SK-N-SH treated with all-trans-retinoic acid at 6 μM for 48 hours (cell line): ENCODE data around the gene LSR.

Experiments
- ATAC-seq: fragments of 200-7000 bp; cut with Tn5 transposase; 3 replicates; pipeline ENCODE4 v1.9.1; 2020; ENCODE audit warnings: mild to moderate bottlenecking, moderate library complexity
- ARNTL ChIP-seq: fragments of 450-650 bp; formaldehyde crosslinking; IDR thresholded peaks from 2 replicates; pipeline ENCODE4 v1.5.0; 2020; ENCODE audit warnings: low read depth, mild to moderate bottlenecking, moderate library complexity, borderline replicate concordance
- BACH2 ChIP-seq: fragments of 250-450 bp; sonication (Bioruptor Pico); IDR thresholded peaks from 2 replicates; pipeline ENCODE4 v1.9.0; 2021; ENCODE audit warnings: mild to moderate bottlenecking, borderline replicate concordance
- CREB5 ChIP-seq: fragments of 250-450 bp; sonication (Bioruptor Pico); IDR thresholded peaks from 2 replicates; pipeline ENCODE4 v1.5.1; 2020; ENCODE audit warnings: low read depth, mild to moderate bottlenecking, moderate library complexity
- CSDC2 ChIP-seq: fragments of 250-450 bp; sonication (Bioruptor Pico); IDR thresholded peaks from 2 replicates; pipeline ENCODE4 v1.5.0; 2020; ENCODE audit warnings: mild to moderate bottlenecking, moderate library complexity
- CSRNP3 ChIP-seq: fragments of 250-450 bp; sonication (Bioruptor Pico); IDR thresholded peaks from 2 replicates; pipeline ENCODE4 v1.5.1; 2021; ENCODE audit warnings: mild to moderate bottlenecking, moderate library complexity
- ESRRG ChIP-seq: fragments of 250-450 bp; sonication (Bioruptor Pico); IDR thresholded peaks from 2 replicates; pipeline ENCODE4 v1.6.1; 2021; ENCODE audit warnings: mild to moderate bottlenecking
- GLIS3 ChIP-seq: fragments of 250-450 bp; sonication (Bioruptor Pico); IDR thresholded peaks from 2 replicates; pipeline ENCODE4 v1.5.0; 2020; ENCODE audit warnings: mild to moderate bottlenecking, moderate library complexity
- PATZ1 ChIP-seq: fragments of 250-450 bp; sonication (Bioruptor Pico); IDR thresholded peaks from 2 replicates; pipeline ENCODE4 v1.8.0; 2020; ENCODE audit warnings: mild to moderate bottlenecking, moderate library complexity, borderline replicate concordance
- POU6F1 ChIP-seq: fragments of 250-450 bp; sonication (Bioruptor Pico); IDR thresholded peaks from 2 replicates; pipeline ENCODE4 v1.8.0; 2021; ENCODE audit warnings: low read depth, mild to moderate bottlenecking, moderate library complexity, borderline replicate concordance
- PPARA ChIP-seq: fragments of 250-450 bp; sonication (Bioruptor Pico); IDR thresholded peaks from 2 replicates; pipeline ENCODE4 v1.5.0; 2020; ENCODE audit warnings: mild to moderate bottlenecking, borderline replicate concordance
- RARB ChIP-seq: fragments of 250-450 bp; sonication (Bioruptor Pico); IDR thresholded peaks from 2 replicates; pipeline ENCODE4 v1.8.0; 2021; ENCODE audit warnings: mild to moderate bottlenecking, moderate library complexity
- SNAI2 ChIP-seq: fragments of 250-450 bp; sonication (Bioruptor Pico); IDR thresholded peaks from 2 replicates; pipeline ENCODE4 v1.5.0; 2020; ENCODE audit warnings: mild to moderate bottlenecking, moderate library complexity
- TCF4 ChIP-seq: fragments of 250-450 bp; sonication (Bioruptor Pico); IDR thresholded peaks from 2 replicates; pipeline ENCODE4 v1.8.0; 2021; ENCODE audit warnings: mild to moderate bottlenecking, moderate library complexity, borderline replicate concordance
- TOX ChIP-seq: fragments of 250-450 bp; sonication (Bioruptor Pico); IDR thresholded peaks from 2 replicates; pipeline ENCODE4 v1.8.0; 2021; ENCODE audit warnings: mild to moderate bottlenecking, moderate library complexity, borderline replicate concordance
- TSHZ2 ChIP-seq: fragments of 250-450 bp; sonication (Bioruptor Pico); IDR thresholded peaks from 2 replicates; pipeline ENCODE4 v1.5.0; 2020; ENCODE audit warnings: mild to moderate bottlenecking, moderate library complexity
- ZC3H10 ChIP-seq: fragments of 250-450 bp; sonication (Bioruptor Pico); IDR thresholded peaks from 2 replicates; pipeline ENCODE4 v1.5.1; 2021; ENCODE audit warnings: mild to moderate bottlenecking, moderate library complexity
- ZFP3 ChIP-seq: fragments of 250-450 bp; sonication (Bioruptor Pico); IDR thresholded peaks from 2 replicates; pipeline ENCODE4 v1.5.0; 2020; ENCODE audit warnings: mild to moderate bottlenecking, moderate library complexity
- ZFP30 ChIP-seq: fragments of 450-650 bp; formaldehyde crosslinking; IDR thresholded peaks from 2 replicates; pipeline ENCODE4 v1.5.0; 2022; ENCODE audit warnings: mild to moderate bottlenecking, moderate library complexity
- ZNF565 ChIP-seq: fragments of 450-650 bp; formaldehyde crosslinking; conservative IDR thresholded peaks from 2 replicates; pipeline ENCODE4 v1.5.0; 2020; ENCODE audit warnings: low read depth, mild to moderate bottlenecking, moderate library complexity
- ZNF70 ChIP-seq: fragments of 450-650 bp; formaldehyde crosslinking; IDR thresholded peaks from 2 replicates; pipeline ENCODE4 v1.5.0; 2020; ENCODE audit warnings: mild to moderate bottlenecking, moderate library complexity
- ZNF8 ChIP-seq: fragments of 450-650 bp; formaldehyde crosslinking; IDR thresholded peaks from 2 replicates; pipeline ENCODE4 v1.5.0; 2020; ENCODE audit warnings: mild to moderate bottlenecking, moderate library complexity

Gene LSR

GRCh38 chr19:35241417-35241816 lies 7.4 kb upstream of the LSR start:
- no peak for TF ChIP-seq CSRNP3 (CRISPR knock-in tag)
- no peak for TF ChIP-seq CSDC2 (CRISPR knock-in tag)
- TF ChIP-seq ZNF565, result no peak
- TF ChIP-seq PATZ1, result no peak
- TF ChIP-seq TCF4 (CRISPR knock-in tag), result no peak
- no peak for TF ChIP-seq BACH2
- TF ChIP-seq ZFP3, result no peak
- ATAC-seq, result no peak

- no peak for ATAC-seq
- TF ChIP-seq ZNF8, result no peak
- no peak for TF ChIP-seq ZC3H10
- no peak for TF ChIP-seq ESRRG (CRISPR knock-in tag)
- TF ChIP-seq RARB, result no peak
- TF ChIP-seq TSHZ2, result no peak
- TF ChIP-seq POU6F1 (CRISPR knock-in tag), result no peak
- TF ChIP-seq SNAI2 (CRISPR knock-in tag), result no peak
Measured at GRCh38 chr19:35246466-35247092, 2.2 kb upstream of the LSR start.

- ATAC-seq, result no peak
- TF ChIP-seq CREB5 (CRISPR knock-in tag) (no peak), TCF4 (CRISPR knock-in tag) (no peak), SNAI2 (CRISPR knock-in tag) (no peak), ZC3H10 (no peak), CSDC2 (CRISPR knock-in tag) (no peak), GLIS3 (CRISPR knock-in tag) (no peak), PPARA (CRISPR knock-in tag) (no peak), TSHZ2 (no peak), ESRRG (CRISPR knock-in tag) (no peak), ZNF565 (no peak), ARNTL (CRISPR knock-in tag) (no peak), CSRNP3 (CRISPR knock-in tag) (no peak), TOX (CRISPR knock-in tag) (no peak), PATZ1 (no peak), ZNF70 (CRISPR knock-in tag) (no peak), RARB (no peak), ZFP30 (CRISPR knock-in tag) (no peak)
Measured at GRCh38 chr19:35247526-35248309, 1.1 kb upstream of the LSR start.
